Measurements from ENCODE around the gene E2F2.

DNA sequence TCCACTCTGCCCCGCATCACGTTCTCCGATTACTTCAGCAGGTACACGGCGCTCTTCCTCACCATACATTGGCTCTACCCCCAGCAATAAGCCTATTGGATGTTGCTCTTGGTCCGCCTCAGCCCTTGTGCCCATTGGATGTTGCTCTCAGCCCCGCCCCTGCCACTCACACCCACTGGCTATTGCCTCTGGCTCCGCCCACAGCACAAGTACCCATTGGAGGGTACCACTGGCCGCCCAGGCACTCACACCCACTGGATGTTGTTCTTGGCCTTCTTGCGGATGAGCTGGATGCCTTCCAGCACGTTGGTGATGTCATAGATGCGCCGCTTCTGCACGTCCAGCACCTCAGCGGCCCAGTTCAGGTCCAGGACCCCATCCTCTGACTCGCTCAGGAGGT lies 9.4 kb downstream of the E2F2 start:
- no peak for TF ChIP-seq POLR2A (IDR thresholded peaks at IDR 0.05)
- TF ChIP-seq, protein P1, sequence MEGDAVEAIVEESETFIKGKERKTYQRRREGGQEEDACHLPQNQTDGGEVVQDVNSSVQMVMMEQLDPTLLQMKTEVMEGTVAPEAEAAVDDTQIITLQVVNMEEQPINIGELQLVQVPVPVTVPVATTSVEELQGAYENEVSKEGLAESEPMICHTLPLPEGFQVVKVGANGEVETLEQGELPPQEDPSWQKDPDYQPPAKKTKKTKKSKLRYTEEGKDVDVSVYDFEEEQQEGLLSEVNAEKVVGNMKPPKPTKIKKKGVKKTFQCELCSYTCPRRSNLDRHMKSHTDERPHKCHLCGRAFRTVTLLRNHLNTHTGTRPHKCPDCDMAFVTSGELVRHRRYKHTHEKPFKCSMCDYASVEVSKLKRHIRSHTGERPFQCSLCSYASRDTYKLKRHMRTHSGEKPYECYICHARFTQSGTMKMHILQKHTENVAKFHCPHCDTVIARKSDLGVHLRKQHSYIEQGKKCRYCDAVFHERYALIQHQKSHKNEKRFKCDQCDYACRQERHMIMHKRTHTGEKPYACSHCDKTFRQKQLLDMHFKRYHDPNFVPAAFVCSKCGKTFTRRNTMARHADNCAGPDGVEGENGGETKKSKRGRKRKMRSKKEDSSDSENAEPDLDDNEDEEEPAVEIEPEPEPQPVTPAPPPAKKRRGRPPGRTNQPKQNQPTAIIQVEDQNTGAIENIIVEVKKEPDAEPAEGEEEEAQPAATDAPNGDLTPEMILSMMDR (IDR thresholded peaks at IDR 0.05): no peak

Measured in heart left ventricle (tissue), 13 donors.